RPMI8226 (cell line): ENCODE data around the gene ARTN.

Source experiments
- DNase-seq: peaks from one replicate; pipeline ENCODE4 v3.0.0-alpha.2; 2015

ARTN gene

DNA sequence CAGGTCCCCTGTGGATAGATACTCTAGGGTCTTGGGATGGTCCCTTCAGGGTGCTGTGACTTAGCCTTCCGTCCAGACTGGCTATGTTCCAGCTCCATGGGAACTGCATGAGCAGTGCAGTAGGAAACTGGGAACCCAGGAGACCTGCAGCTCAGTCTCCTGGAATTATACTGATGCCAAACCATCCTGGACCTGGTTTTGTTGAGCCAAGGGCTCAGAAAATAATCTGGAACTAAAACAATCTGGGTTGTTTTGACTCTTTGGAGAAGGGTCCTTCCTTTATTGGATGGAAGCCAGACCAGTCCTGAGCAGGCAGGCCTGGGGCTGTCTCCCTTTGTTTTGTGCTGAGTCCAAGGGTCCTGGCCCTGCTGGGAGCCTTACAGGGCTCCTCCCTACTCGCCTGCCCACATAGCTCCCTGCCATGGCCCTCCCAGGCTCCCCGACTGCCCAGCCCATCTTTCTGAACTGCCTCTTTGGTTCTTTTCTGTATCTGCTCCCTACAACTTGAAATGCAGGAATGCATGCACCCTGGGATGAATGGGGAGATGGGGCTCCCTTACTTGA, 14.4 kb downstream of the ARTN start:
- peak; percentile 36 for DNase-seq

- DNase-seq: no peak
Observed at GRCh38 chr1:43949678-43950077, 16.1 kb downstream of the ARTN start.

- DNase-seq: no peak
Observed at GRCh38 chr1:43951021-43951985, 17.7 kb downstream of the ARTN start.

DNA sequence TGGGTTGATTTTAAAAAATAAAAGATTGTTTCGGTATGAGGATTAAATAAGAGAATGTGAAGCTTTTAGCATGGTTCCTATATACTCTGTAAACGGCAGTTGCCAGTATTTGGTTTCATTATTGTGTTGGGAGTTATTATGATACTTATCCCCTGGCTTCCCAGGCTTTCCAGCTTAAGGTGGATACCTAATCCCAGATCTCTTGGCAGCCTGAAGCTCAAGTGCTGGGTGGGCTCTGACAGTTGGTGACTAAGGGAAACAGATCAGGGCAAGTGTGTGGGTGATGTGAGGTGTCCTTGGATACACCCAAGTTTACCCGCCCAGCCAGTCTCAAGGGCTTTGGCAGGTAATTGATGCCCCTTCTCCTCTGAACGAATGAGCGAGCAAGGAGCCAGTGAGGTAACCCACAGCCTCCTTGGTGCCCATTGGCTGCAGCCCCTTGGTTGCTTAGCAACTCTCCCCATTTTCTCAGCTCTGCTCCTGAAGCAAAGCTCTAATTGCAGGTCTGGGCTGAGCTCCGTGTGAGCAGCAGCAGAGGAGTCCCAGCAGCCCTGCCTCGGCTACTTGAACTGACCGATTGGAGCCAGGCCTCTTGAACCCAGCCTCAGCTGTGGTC, 19.2 kb downstream of the ARTN start:
- DNase-seq: no peak

- no peak for DNase-seq
Observed at GRCh38 chr1:43953361-43953760, 19.8 kb downstream of the ARTN start.

DNA sequence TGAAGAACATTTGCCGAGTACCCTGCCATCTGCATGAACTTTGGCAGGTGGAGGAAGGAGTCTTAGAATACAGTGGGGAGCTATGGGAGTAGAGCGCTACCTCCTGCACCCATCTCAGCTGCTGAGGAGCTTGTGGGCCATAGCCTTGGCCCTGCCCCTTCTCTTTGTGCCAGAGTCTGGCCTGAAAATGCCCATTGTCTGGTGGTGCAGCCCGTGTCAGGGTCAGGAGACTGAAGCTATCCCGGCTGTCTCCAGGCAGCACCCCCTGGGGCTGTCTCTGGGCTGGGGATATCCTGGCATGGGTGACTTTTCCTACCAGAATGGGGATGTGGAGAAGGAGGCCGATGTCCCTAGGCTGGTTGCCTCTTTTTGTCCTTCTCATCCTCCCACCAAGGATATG, 20.4 kb downstream of the ARTN start:
- no peak for DNase-seq

DNA sequence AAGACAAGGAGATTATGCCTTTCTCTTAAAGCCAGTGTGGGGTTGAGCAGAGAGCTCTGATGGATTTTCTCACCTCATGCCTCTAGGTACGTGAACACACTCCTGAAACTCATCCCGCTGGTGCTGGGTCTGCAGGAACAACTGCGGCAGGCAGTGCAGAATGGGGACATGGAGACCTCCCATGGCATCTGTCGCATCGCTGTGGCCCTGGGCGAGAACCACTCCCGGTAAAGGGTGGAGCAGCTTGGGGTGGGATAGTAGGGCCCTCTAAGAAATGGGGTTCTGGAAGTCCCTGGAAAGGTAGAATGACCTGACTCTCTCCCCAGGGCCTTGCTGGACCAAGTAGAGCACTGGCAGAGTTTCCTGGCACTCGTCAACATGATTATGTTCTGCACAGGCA, 22.6 kb downstream of the ARTN start:
- DNase-seq: no peak

DNA sequence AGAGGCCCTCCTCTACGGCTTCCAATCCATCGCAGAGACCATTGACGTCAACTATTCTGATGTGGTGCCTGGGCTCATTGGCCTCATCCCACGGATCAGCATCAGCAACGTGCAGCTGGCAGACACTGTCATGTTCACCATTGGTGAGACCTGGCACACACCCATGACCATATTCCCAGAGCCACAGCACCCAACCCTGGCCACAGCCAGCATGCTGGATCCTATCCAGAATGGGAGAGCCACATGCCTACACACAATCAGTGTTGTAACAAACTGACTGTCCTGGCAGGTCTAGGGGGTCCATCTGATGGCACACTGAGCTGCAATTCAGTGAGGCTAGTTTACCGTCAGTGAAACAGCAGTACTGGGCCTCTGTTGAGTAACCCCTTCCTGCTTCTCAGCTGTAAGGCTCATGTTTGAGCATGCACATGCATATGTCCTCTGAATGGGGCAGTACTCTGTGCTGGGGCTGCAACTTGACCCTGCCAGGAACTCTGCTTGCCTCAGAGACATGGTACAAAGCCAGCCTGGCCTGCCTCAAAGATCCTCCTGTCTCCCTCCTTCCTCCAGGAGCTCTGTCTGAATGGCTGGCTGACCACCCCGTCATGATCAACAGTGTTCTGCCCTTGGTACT, 23.9 kb downstream of the ARTN start:
- DNase-seq: no peak

DNA sequence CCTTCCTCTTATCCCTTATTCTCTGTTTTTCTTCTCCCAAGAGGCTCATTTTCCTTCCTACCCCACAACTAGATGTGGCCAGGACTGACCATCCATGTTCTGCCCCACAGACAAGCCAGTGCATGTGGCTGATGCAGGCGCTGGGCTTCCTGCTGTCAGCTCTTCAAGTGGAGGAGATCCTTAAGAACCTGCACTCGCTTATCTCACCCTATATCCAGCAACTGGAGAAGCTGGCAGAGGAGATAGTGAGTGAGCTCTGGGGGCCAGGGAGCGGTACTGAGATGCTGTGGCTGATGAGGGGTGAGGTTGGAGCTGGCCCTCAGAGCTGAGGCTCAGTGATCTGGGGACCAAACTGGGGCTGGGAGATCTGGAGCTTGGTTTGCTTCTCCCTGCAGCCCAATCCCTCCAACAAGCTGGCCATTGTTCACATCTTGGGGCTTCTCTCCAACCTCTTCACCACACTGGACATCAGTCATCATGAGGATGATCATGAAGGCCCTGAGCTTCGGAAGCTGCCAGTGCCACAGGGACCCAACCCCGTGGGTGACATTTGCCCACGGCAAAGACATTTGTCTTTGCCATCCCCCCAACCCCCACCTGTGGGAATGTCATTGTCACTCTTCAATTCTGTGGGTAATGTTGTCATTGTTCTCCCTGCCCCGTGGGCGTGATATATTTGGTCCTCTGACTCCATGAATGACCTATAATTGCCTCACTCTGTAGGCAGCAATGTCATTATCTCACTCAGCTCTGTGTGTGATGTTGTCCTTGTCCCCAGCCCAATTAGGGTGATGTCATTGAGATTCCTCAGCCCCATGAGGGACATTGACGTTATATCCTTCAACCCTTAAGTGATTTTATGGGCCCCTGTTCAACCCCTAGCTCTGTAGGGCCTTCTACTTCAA, 25.0 kb downstream of the ARTN start:
- DNase-seq: no peak

DNA sequence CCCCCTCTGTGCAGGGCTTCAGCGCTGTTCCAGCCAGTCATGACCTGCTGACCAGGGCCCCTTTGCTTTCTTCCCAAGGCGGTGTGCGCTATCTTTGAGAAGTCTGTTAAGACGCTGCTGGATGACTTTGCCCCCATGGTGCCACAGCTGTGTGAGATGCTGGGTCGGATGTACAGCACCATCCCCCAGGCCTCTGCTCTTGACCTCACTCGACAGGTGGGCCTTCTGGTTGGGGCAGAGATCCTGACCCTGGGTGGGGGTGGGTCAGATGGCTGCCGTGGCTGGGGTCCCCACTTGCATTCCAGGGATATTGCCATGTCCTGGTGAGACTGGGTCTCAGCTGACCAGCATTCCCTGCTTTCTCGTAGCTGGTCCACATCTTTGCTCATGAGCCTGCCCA, 27.2 kb downstream of the ARTN start:
- DNase-seq: no peak

DNA sequence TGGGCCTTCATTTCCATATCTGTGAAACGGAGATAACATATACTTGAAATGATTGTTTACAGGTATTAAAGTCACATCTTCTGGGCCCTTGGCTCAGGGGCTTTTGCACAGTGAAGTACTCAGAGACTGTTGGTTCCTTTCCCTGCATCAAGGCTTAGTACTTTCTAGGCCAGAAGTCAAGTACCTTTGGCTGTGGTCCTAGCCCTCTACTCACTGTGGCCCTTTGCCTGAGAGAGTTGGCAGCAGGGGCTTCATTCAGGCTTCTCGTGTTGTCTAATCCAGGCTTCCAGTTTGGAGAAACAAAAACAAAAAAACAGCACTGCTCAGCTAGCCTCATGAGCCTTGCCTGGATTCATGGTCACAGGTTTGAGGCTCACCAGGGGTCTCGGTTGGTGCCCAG, 28.1 kb downstream of the ARTN start:
- no peak for DNase-seq

DNA sequence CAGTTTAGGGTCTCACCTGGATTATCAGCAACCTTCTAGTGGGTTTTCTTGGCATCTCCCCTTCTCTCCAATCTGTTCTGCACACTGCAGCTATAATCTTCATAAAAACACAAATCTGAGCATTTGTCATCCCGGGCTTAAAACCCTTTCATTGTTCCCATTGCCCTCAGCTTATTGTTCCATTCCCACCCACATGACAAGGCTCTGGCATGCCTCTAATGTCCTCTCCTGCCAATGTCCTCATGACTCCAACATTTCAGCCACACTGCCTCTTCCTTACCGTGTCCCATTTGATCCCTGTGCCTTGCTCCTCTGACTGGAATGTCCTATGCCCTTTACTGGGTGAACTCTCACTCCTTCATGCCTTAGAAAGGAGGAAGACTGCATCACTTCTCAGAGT, 28.7 kb downstream of the ARTN start:
- DNase-seq: no peak

DNA sequence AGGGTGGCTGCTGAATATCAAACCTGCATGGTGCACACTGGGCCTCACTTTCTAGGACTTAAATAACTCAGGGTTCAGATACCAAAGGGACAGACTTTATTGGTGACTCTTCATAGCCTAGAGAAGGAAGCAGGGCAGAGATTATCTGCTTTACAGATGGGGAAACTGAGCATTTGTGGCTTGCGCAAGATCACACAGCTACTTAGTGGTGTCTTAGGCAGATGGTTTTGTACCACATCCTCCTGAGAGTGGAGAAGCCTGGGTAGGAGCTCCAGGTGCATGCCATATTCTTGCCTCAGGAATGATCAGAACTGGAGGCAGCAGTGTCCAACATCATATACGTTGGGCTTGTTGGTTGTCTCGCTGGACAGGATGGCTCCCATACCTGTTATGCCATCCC, 29.4 kb downstream of the ARTN start:
- DNase-seq: no peak

- DNase-seq: no peak
Observed at GRCh38 chr1:43963890-43964289, 30.3 kb downstream of the ARTN start.

DNA sequence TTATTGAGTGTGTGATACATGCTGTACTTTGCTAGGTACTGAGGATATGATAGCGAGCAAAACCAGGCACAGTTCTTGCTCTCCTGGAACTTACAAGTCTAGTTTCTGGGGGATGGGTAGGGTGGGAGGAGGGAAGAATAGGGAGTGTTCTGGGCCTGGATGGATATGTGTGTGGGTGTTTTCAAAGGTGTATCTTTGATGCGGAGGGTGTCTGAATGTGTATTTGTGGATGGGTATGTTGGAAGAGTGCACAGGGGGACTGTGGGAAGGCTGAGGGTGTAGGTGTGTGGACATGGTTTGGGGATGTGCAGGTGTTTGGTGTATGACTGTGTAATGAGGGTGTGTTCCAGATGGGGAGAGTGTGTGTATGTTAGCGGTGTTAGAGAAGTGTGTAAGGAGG, 31.7 kb downstream of the ARTN start:
- no peak for DNase-seq

DNA sequence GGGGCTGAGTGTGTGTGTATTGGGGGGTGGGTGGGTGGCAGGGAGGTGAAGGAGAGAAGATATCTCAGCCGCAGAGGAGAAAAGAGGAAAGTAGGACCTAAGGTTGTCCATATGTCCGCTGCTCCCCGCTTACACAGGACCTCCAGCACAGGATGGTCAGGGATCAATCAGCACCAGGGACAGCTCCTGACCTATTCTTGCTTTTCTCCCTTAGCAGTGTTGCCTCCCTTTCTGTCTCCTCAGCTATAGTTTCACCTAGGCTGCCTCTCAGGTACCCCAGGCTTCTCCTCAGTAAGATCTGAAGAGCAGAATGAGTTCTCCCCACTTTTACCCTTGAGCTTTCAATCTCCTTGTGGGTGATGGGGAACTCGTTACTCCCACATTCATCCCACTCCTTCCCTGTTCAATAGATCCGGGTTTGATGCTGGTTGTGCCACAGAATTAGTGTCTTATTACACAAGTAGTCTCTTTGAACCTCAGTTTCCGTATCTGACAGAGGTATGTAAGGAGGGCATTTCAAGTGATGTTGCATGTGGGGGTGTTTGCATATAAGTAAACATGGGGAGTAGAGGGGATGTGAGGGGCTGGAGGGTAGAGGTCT, 34.8 kb downstream of the ARTN start:
- peak; percentile 75 for DNase-seq

DNA sequence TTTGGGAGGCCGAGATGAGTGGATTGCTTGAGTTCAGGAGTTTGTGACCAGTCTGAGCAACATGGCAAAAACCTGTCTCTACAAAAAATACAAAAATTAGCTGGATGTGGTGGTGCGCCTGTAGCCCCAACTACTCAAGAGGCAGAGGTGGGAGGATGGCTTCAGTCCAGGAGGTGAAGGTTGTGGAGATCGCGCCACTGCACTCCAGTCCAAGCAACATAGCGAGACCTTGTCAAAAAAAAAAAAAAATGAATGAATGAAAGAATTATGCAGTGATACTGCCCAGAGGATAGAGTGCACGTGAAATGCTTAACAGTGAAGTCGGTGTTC, 35.8 kb downstream of the ARTN start:
- DNase-seq: no peak

- peak; percentile 99 for DNase-seq
Observed at GRCh38 chr1:43969746-43970466, 36.3 kb downstream of the ARTN start, which contains the start of gene DPH2. Gene DPH2, plus strand, starts transcription at chr1:43970010. Its CDS starts 166 bp downstream, at chr1:43970176.

GRCh38 chr1:43970502-43970901, 36.9 kb downstream of the ARTN start:
- no peak for DNase-seq

DNA sequence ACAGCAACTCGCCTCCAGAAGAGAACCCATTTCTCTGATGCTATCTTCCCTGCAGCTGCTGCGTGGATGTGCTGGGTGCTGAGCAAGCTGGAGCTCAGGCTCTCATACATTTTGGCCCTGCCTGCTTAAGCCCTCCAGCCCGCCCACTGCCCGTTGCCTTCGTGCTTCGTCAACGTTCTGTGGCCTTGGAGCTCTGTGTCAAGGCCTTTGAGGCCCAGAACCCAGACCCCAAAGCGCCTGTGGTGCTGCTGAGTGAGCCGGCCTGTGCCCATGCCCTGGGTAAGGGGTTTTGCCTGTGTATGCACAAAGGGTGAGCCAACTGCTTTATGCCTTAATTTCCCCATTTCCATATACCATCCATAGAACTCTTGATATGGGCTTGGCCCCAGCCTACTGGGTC, 37.3 kb downstream of the ARTN start:
- DNase-seq: no peak

GRCh38 chr1:43971336-43971980, 37.9 kb downstream of the ARTN start:
- no peak for DNase-seq
